ENCODE results near the gene IFT43. TPM values are rescaled to one million over a fixed set of nuclear protein-coding genes. Genes with fewer than 3 reads are reported as not detected.

IFT43 gene
- total RNA-seq, 1 experiment from 2014 or later = 18.6 TPM

DNA sequence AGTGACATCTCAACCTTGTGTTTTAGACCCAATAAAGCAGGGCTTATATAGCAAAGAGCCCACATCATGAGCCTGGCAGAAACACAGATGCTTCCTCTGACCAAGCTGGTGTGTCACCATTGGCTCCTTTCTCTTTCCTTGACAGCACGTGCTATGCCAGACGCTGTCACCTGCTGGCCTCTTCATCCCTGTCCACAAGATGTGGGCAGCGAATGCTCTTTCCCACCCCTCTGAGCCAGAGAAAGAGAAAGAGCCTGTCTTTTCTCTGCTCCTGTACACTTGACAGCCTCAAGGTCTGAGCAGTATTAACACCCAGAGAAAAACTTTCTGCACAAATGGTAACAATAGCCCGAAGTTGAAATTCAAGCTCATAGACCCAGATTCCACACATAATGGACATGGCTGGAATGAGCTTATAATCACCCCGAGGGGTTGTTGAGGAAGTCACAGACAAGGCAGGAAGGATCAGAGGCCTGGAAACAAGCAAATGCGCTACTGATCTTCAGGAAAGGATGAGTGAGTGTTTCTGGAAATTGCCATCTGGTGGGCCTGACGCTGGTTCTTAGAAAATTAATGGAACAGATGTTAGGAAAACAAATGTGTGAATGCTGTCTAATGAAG lies 12.7 kb upstream of the IFT43 start:
- no peak overlapping the region for H2AFZ ChIP-seq (ENCODE audit: low read length)
- H3K23ac ChIP-seq (ENCODE audit: insufficient read length, low read depth, low read length) = no peak overlapping the region
- H3K9me3 ChIP-seq (ENCODE audit: control insufficient read depth, low read depth, low read length) = no peaks in the 10 kb centered on the region
- no peaks in the 10 kb centered on the region for H3K23me2 ChIP-seq (ENCODE audit: insufficient read length, low read depth, low read length, poor library complexity, severe bottlenecking)
- H2BK12ac ChIP-seq (ENCODE audit: insufficient read length, low read depth, low read length) = no peak overlapping the region
- no peak overlapping the region for H2BK15ac ChIP-seq (ENCODE audit: low read depth, low read length)
- no peak overlapping the region for H3K4me2 ChIP-seq (ENCODE audit: insufficient read depth, insufficient read length, low read length)
- no peaks in the 10 kb centered on the region for H4K20me1 ChIP-seq (ENCODE audit: control insufficient read depth, insufficient read depth, insufficient read length)
- no peak overlapping the region for H3K4ac ChIP-seq (ENCODE audit: low read depth, low read length)
- H3T11ph ChIP-seq (ENCODE audit: low read length) = no peak overlapping the region
- no peak overlapping the region for H3K56ac ChIP-seq (ENCODE audit: insufficient read length, low read depth, low read length)
- no peaks in the 10 kb centered on the region for H3K79me2 ChIP-seq (ENCODE audit: insufficient read depth, low read length)
- H3K9ac ChIP-seq (ENCODE audit: extremely low read depth, insufficient read length, low read length) = no peak overlapping the region
- Mint-ChIP-seq H3K4me1 (peaks cover 24 to 26% of the 10 kb centered on the region in 2 experiments), H3K9me3 (no peaks in the 10 kb centered on the region), H3K27me3 (ENCODE audit: low read depth) (no peaks in the 10 kb centered on the region; the same call in 1 of the 2 replicates), H3K4me3 (no peak overlapping the region), H3K27ac (no peak overlapping the region), H3K36me3 (ENCODE audit: insufficient read depth in 1 of 3, low read depth in 3 of 3) (no peaks in the 10 kb centered on the region)
- peaks cover 13% of the 10 kb centered on the region; the same call in 1 of the 2 replicates for H3K4me1 ChIP-seq (ENCODE audit: insufficient read depth, low read length)
- no peak overlapping the region for H4K5ac ChIP-seq (ENCODE audit: insufficient read length, low read depth, low read length)
- TF ChIP-seq, protein P1, sequence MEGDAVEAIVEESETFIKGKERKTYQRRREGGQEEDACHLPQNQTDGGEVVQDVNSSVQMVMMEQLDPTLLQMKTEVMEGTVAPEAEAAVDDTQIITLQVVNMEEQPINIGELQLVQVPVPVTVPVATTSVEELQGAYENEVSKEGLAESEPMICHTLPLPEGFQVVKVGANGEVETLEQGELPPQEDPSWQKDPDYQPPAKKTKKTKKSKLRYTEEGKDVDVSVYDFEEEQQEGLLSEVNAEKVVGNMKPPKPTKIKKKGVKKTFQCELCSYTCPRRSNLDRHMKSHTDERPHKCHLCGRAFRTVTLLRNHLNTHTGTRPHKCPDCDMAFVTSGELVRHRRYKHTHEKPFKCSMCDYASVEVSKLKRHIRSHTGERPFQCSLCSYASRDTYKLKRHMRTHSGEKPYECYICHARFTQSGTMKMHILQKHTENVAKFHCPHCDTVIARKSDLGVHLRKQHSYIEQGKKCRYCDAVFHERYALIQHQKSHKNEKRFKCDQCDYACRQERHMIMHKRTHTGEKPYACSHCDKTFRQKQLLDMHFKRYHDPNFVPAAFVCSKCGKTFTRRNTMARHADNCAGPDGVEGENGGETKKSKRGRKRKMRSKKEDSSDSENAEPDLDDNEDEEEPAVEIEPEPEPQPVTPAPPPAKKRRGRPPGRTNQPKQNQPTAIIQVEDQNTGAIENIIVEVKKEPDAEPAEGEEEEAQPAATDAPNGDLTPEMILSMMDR (conservative IDR thresholded peaks at IDR 0.05) = no peak
- H2BK5ac ChIP-seq (ENCODE audit: insufficient read length, low read length) = no peak overlapping the region
- no peak overlapping the region for H3K18ac ChIP-seq (ENCODE audit: insufficient read length, low read depth, low read length)
- H3K14ac ChIP-seq (ENCODE audit: insufficient read depth, low read length) = no peak overlapping the region
- no peak overlapping the region for H2BK20ac ChIP-seq (ENCODE audit: low read depth, low read length, poor library complexity, severe bottlenecking)
- no peaks in the 10 kb centered on the region for H3K79me1 ChIP-seq (ENCODE audit: insufficient read depth, low read depth, low read length, poor library complexity, severe bottlenecking)
- no peak for DNase-seq
- H3K27me3 ChIP-seq (ENCODE audit: insufficient read depth, low read length) = no peaks in the 10 kb centered on the region
- H4K91ac ChIP-seq (ENCODE audit: insufficient read length, low read depth, low read length) = no peak overlapping the region
- no peak overlapping the region for H4K8ac ChIP-seq (replicated peaks; ENCODE audit: insufficient read length, low read depth, low read length)
- no CpG with 5 or more reads among the region's 7 CpGs for WGBS (ENCODE audit: extremely low coverage, insufficient read length, low lambda C conversion rate)
- H2BK120ac ChIP-seq (ENCODE audit: low read depth, low read length, poor library complexity, severe bottlenecking) = no peak overlapping the region
- H2AK5ac ChIP-seq (ENCODE audit: insufficient read length, low read length) = no peak overlapping the region
- no peak overlapping the region for H3K27ac ChIP-seq (ENCODE audit: insufficient read length, low read depth, low read length)
